Stomach (tissue), 4 donors: Measurements from ENCODE around the gene IFNA21.

ENCODE experiments used
- EP300 ChIP-seq: sonication (generic); formaldehyde crosslinking; IDR thresholded peaks from one replicate; pipeline ENCODE4 v1.6.1; 2017; ENCODE audit warnings: antibody characterized with exemption
- POLR2AphosphoS5 ChIP-seq, 3 donors: sonication (generic); formaldehyde crosslinking; IDR thresholded peaks; one replicate each; pipeline ENCODE4 v1.6.1; 2016; ENCODE audit warnings: antibody characterized with exemption in 3 of 3
- TF ChIP-seq, protein P1 (sequence below), 7 experiments: fragments of 450-650 bp in 4 of 7; fragments of 200-600 bp in 3 of 7; sonication (generic) in 3 of 7; IDR thresholded peaks; one replicate each; pipeline ENCODE4 v1.5.1; 2016 to 2019; ENCODE audit warnings: antibody characterized with exemption in 7 of 7, control low read depth in 2 of 7, mild to moderate bottlenecking in 1 of 7

DNA sequence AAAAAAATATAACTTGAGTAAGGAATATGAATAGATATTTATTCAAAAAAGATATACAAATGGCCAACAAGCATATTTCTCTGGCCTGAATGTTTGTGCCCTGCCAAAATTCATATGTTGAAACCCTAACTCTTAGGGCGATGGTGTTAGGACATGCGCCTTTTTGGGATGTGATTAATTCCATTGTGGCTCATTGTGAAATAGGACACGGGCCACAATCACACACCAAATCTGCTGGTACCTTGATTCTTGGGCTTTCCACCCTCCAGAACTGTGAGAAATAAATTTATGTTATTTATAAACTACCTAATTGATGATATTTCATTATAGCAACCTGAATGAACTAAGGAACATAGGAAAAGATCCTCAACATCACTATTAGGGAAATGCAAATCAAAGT is 5.7 kb upstream of the IFNA21 start:
- TF ChIP-seq, protein P1, sequence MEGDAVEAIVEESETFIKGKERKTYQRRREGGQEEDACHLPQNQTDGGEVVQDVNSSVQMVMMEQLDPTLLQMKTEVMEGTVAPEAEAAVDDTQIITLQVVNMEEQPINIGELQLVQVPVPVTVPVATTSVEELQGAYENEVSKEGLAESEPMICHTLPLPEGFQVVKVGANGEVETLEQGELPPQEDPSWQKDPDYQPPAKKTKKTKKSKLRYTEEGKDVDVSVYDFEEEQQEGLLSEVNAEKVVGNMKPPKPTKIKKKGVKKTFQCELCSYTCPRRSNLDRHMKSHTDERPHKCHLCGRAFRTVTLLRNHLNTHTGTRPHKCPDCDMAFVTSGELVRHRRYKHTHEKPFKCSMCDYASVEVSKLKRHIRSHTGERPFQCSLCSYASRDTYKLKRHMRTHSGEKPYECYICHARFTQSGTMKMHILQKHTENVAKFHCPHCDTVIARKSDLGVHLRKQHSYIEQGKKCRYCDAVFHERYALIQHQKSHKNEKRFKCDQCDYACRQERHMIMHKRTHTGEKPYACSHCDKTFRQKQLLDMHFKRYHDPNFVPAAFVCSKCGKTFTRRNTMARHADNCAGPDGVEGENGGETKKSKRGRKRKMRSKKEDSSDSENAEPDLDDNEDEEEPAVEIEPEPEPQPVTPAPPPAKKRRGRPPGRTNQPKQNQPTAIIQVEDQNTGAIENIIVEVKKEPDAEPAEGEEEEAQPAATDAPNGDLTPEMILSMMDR (IDR thresholded peaks at IDR 0.05): no peak
- TF ChIP-seq POLR2AphosphoS5 (IDR thresholded peaks at IDR 0.05) (no peak), EP300 (no peak)
